Measurements from ENCODE around the gene UBE2J2.

The UBE2J2 gene

GRCh38 chr1:1240348-1240732 lies 33.3 kb downstream of the UBE2J2 start:
- Histone ChIP-seq H3K4me2 (ENCODE audit: insufficient read depth, low read length) (no peak overlapping the region), H3K36me3 (ENCODE audit: insufficient read depth, low read length) (0 out of 2 replicates have a peak, but pooled peaks cover 1% of the 10 kb centered on the region), H4K20me1 (ENCODE audit: insufficient read depth, low read length) (peaks cover 21% of the 10 kb centered on the region), H3K27ac (ENCODE audit: low read length) (no peak overlapping the region), H3K9ac (ENCODE audit: low read depth, low read length) (no peak overlapping the region), H2AFZ (ENCODE audit: low read depth, low read length) (no peak overlapping the region), H3K79me2 (ENCODE audit: insufficient read depth, low read length) (no peaks in the 10 kb centered on the region), H3K4me1 (ENCODE audit: insufficient read depth, low read length) (no peaks in the 10 kb centered on the region), H3K9me3 (ENCODE audit: insufficient read depth, low read length, severe bottlenecking) (no peaks in the 10 kb centered on the region), H3K27me3 (ENCODE audit: insufficient read depth, low read length, poor library complexity) (no peaks in the 10 kb centered on the region), H3K4me3 (ENCODE audit: low read depth in 1 of 2, low read length in 2 of 2) (no peak overlapping the region)
- TF ChIP-seq EZH2 (IDR thresholded peaks at IDR 0.05; ENCODE audit: borderline replicate concordance, low read depth, low read length, severe bottlenecking) (no peak), CTCF (IDR thresholded peaks at IDR 0.05; ENCODE audit: borderline replicate concordance, extremely low read depth, low read length, poor library complexity, severe bottlenecking) (no peak)
- DNase-seq (no peak), ATAC-seq (ENCODE audit: insufficient read depth, low read depth) (no peak)

GRCh38 chr1:1239614-1240347 lies 33.9 kb downstream of the UBE2J2 start:
- DNase-seq (no peak), ATAC-seq (ENCODE audit: insufficient read depth, low read depth) (no peak)
- Histone ChIP-seq H3K9me3 (ENCODE audit: insufficient read depth, low read length, severe bottlenecking) (no peaks in the 10 kb centered on the region), H3K9ac (ENCODE audit: low read depth, low read length) (no peak overlapping the region), H3K4me2 (ENCODE audit: insufficient read depth, low read length) (no peak overlapping the region), H3K27me3 (ENCODE audit: insufficient read depth, low read length, poor library complexity) (no peaks in the 10 kb centered on the region), H3K4me3 (ENCODE audit: low read depth in 1 of 2, low read length in 2 of 2) (no peak overlapping the region), H4K20me1 (ENCODE audit: insufficient read depth, low read length) (peaks cover 26% of the 10 kb centered on the region), H3K36me3 (ENCODE audit: insufficient read depth, low read length) (peaks cover 6% of the 10 kb centered on the region; the same call in 1 of the 2 replicates), H2AFZ (ENCODE audit: low read depth, low read length) (no peak overlapping the region), H3K27ac (ENCODE audit: low read length) (no peak overlapping the region), H3K4me1 (ENCODE audit: insufficient read depth, low read length) (no peaks in the 10 kb centered on the region), H3K79me2 (ENCODE audit: insufficient read depth, low read length) (peaks cover 3% of the 10 kb centered on the region; the same call in 1 of the 2 replicates)
- no peak for TF ChIP-seq EZH2 (IDR thresholded peaks at IDR 0.05; ENCODE audit: borderline replicate concordance, low read depth, low read length, severe bottlenecking)
- no peak for TF ChIP-seq CTCF (IDR thresholded peaks at IDR 0.05; ENCODE audit: borderline replicate concordance, extremely low read depth, low read length, poor library complexity, severe bottlenecking)

- no peak for TF ChIP-seq EZH2 (IDR thresholded peaks at IDR 0.05; ENCODE audit: borderline replicate concordance, low read depth, low read length, severe bottlenecking)
- TF ChIP-seq CTCF (IDR thresholded peaks at IDR 0.05; ENCODE audit: borderline replicate concordance, extremely low read depth, low read length, poor library complexity, severe bottlenecking), result no peak
- ATAC-seq (ENCODE audit: insufficient read depth, low read depth) (no peak), DNase-seq (no peak)
- peaks cover 11% of the 10 kb centered on the region for H3K36me3 ChIP-seq (ENCODE audit: insufficient read depth, low read length)
- peaks cover 4% of the 10 kb centered on the region; the same call in 1 of the 2 replicates for H3K4me1 ChIP-seq (ENCODE audit: insufficient read depth, low read length)
- no peak overlapping the region for H3K9ac ChIP-seq (ENCODE audit: low read depth, low read length)
- H3K4me3 ChIP-seq (ENCODE audit: low read depth in 1 of 2, low read length in 2 of 2), result no peak overlapping the region
- H2AFZ ChIP-seq (ENCODE audit: low read depth, low read length), result no peak overlapping the region
- H3K27me3 ChIP-seq (ENCODE audit: insufficient read depth, low read length, poor library complexity), result no peaks in the 10 kb centered on the region
- peaks cover 8% of the 10 kb centered on the region for H3K79me2 ChIP-seq (ENCODE audit: insufficient read depth, low read length)
- no peak overlapping the region for H3K4me2 ChIP-seq (ENCODE audit: insufficient read depth, low read length)
- H3K9me3 ChIP-seq (ENCODE audit: insufficient read depth, low read length, severe bottlenecking), result no peaks in the 10 kb centered on the region
- peaks cover 32% of the 10 kb centered on the region for H4K20me1 ChIP-seq (ENCODE audit: insufficient read depth, low read length)
- H3K27ac ChIP-seq (ENCODE audit: low read length), result no peak overlapping the region
These were observed 34.4 kb downstream of the UBE2J2 start for GRCh38 chr1:1239227-1239613.

Measured in DND-41 (cell line).